ENCODE results near the gene FNIP2.
A peak's percentile ranks its signal among the peaks of the same experiment; 100 is the strongest.

The FNIP2 gene

GRCh38 chr4:158796370-158797140 is 27.7 kb downstream of the FNIP2 start:
- Histone ChIP-seq H3K27ac (no peak overlapping the region), H3K4me2 (ENCODE audit: low read length) (no peak overlapping the region), H3K9ac (no peak overlapping the region), H3K4me3 (ENCODE audit: low read depth, low read length) (no peak overlapping the region), H3K36me3 (ENCODE audit: control insufficient read depth, insufficient read depth, low read length) (no peaks in the 10 kb centered on the region), H2AFZ (no peak overlapping the region), H3K79me2 (peaks cover 17% of the 10 kb centered on the region), H3K9me3 (ENCODE audit: control insufficient read depth, low read length) (no peaks in the 10 kb centered on the region), H3K4me1 (peaks cover 9% of the 10 kb centered on the region), H3K27me3 (ENCODE audit: control insufficient read depth, insufficient read depth, low read length) (no peaks in the 10 kb centered on the region)
- TF ChIP-seq CTCF (IDR thresholded peaks at IDR 0.05) = no peak

GRCh38 chr4:158798062-158798461 is 29.2 kb downstream of the FNIP2 start:
- Histone ChIP-seq H3K4me1 (peaks cover 12% of the 10 kb centered on the region), H3K4me3 (ENCODE audit: low read depth, low read length) (no peak overlapping the region), H3K27me3 (ENCODE audit: control insufficient read depth, insufficient read depth, low read length) (no peaks in the 10 kb centered on the region), H3K79me2 (peaks cover 11% of the 10 kb centered on the region), H3K36me3 (ENCODE audit: control insufficient read depth, insufficient read depth, low read length) (no peaks in the 10 kb centered on the region), H3K9ac (no peak overlapping the region), H3K27ac (no peak overlapping the region), H3K9me3 (ENCODE audit: control insufficient read depth, low read length) (no peaks in the 10 kb centered on the region), H2AFZ (no peak overlapping the region), H3K4me2 (ENCODE audit: low read length) (no peak overlapping the region)
- no peak for TF ChIP-seq CTCF (IDR thresholded peaks at IDR 0.05)

- no peaks in the 10 kb centered on the region for H3K36me3 ChIP-seq (ENCODE audit: control insufficient read depth, insufficient read depth, low read length)
- H3K27ac ChIP-seq = peak overlapping the region; percentile 48
- H3K79me2 ChIP-seq = peaks cover 10% of the 10 kb centered on the region
- TF ChIP-seq CTCF (IDR thresholded peaks at IDR 0.05) = no peak
- no peak overlapping the region for H2AFZ ChIP-seq
- H3K9me3 ChIP-seq (ENCODE audit: control insufficient read depth, low read length) = no peaks in the 10 kb centered on the region
- H3K4me2 ChIP-seq (ENCODE audit: low read length) = peak overlapping the region; percentile 38
- H3K4me1 ChIP-seq = peaks cover 12% of the 10 kb centered on the region
- peak overlapping the region; percentile 15 for H3K4me3 ChIP-seq (ENCODE audit: low read depth, low read length)
- H3K9ac ChIP-seq = no peak overlapping the region
- H3K27me3 ChIP-seq (ENCODE audit: control insufficient read depth, insufficient read depth, low read length) = no peaks in the 10 kb centered on the region
These were observed 30.4 kb downstream of the FNIP2 start for GRCh38 chr4:158799013-158799770.

GRCh38 chr4:158799856-158800255 is 31.0 kb downstream of the FNIP2 start:
- Histone ChIP-seq H3K4me2 (ENCODE audit: low read length) (peak overlapping the region; percentile 38), H3K27me3 (ENCODE audit: control insufficient read depth, insufficient read depth, low read length) (no peaks in the 10 kb centered on the region), H3K9ac (no peak overlapping the region), H3K36me3 (ENCODE audit: control insufficient read depth, insufficient read depth, low read length) (no peaks in the 10 kb centered on the region), H3K9me3 (ENCODE audit: control insufficient read depth, low read length) (no peaks in the 10 kb centered on the region), H3K4me3 (ENCODE audit: low read depth, low read length) (peak overlapping the region; percentile 15), H3K79me2 (peaks cover 10% of the 10 kb centered on the region), H2AFZ (peak overlapping the region; percentile 46), H3K4me1 (peaks cover 12% of the 10 kb centered on the region), H3K27ac (peak overlapping the region; percentile 48)
- TF ChIP-seq CTCF (IDR thresholded peaks at IDR 0.05) = no peak

Data from parathyroid adenoma (tissue), 2 donors.